BLaER1 (cell line): ENCODE measurements around the gene MATCAP1.
A peak's percentile ranks its signal among the peaks of the same experiment; 100 is the strongest.

Experiments used
- H3K27ac ChIP-seq: shearing (Covaris generic); formaldehyde crosslinking; 2 replicates; pipeline ENCODE4 v1.8.1; 2022
- H3K27me3 ChIP-seq: shearing (Covaris generic); formaldehyde crosslinking; 2 replicates; pipeline ENCODE4 v1.8.1; 2022
- H3K36me3 ChIP-seq: shearing (Covaris generic); formaldehyde crosslinking; 2 replicates; pipeline ENCODE4 v1.8.1; 2022
- H3K4me1 ChIP-seq: shearing (Covaris generic); formaldehyde crosslinking; 2 replicates; pipeline ENCODE4 v1.8.1; 2022
- H3K4me2 ChIP-seq: shearing (Covaris generic); formaldehyde crosslinking; 2 replicates; pipeline ENCODE4 v1.8.1; 2022
- H3K4me3 ChIP-seq: shearing (Covaris generic); formaldehyde crosslinking; 2 replicates; pipeline ENCODE4 v1.8.1; 2022
- H3K9ac ChIP-seq: shearing (Covaris generic); formaldehyde crosslinking; 2 replicates; pipeline ENCODE4 v1.8.1; 2022
- H3K9me3 ChIP-seq: shearing (Covaris generic); formaldehyde crosslinking; 2 replicates; pipeline ENCODE4 v1.8.1; 2022
- H4K20me1 ChIP-seq: shearing (Covaris generic); formaldehyde crosslinking; 2 replicates; pipeline ENCODE4 v1.8.1; 2022
- Cebpa-rat ChIP-seq: shearing (Covaris generic); IDR thresholded peaks from 2 replicates; pipeline ENCODE4 v1.8.1; 2022

MATCAP1 gene

GRCh38 chr16:67144943-67145342, 38.8 kb downstream of the MATCAP1 start:
- Histone ChIP-seq H3K9me3 (peaks cover 6% of the 10 kb centered on the region; the same call in 1 of the 2 replicates), H3K27ac (no peak overlapping the region), H3K4me2 (no peak overlapping the region), H4K20me1 (peaks cover 55% of the 10 kb centered on the region), H3K4me3 (no peak overlapping the region), H3K4me1 (no peaks in the 10 kb centered on the region), H3K27me3 (peaks cover 13% of the 10 kb centered on the region), H3K9ac (0 out of 2 replicates have a peak overlapping the region, but pooled peaks have one; percentile 10), H3K36me3 (peaks cover 100% of the 10 kb centered on the region)
- no peak for TF ChIP-seq Cebpa-rat

- Histone ChIP-seq H3K4me2 (no peak overlapping the region), H3K4me3 (no peak overlapping the region), H3K27ac (no peak overlapping the region), H3K9me3 (no peaks in the 10 kb centered on the region), H3K27me3 (no peaks in the 10 kb centered on the region), H4K20me1 (peaks cover 29% of the 10 kb centered on the region), H3K36me3 (peaks cover 100% of the 10 kb centered on the region), H3K4me1 (no peaks in the 10 kb centered on the region), H3K9ac (no peak overlapping the region)
- TF ChIP-seq Cebpa-rat: no peak
These were observed 41.4 kb downstream of the MATCAP1 start for GRCh38 chr16:67142342-67142741.

GRCh38 chr16:67141391-67141790, 42.4 kb downstream of the MATCAP1 start:
- Histone ChIP-seq H3K4me2 (no peak overlapping the region), H3K36me3 (peaks cover 100% of the 10 kb centered on the region), H3K4me1 (no peaks in the 10 kb centered on the region), H3K27me3 (no peaks in the 10 kb centered on the region), H3K27ac (no peak overlapping the region), H3K9me3 (no peaks in the 10 kb centered on the region), H3K9ac (no peak overlapping the region), H3K4me3 (no peak overlapping the region), H4K20me1 (peaks cover 20% of the 10 kb centered on the region; the same call in 1 of the 2 replicates)
- TF ChIP-seq Cebpa-rat: no peak

- Histone ChIP-seq H3K9ac (no peak overlapping the region), H3K9me3 (no peaks in the 10 kb centered on the region), H3K4me2 (no peak overlapping the region), H4K20me1 (no peaks in the 10 kb centered on the region), H3K27me3 (no peaks in the 10 kb centered on the region), H3K36me3 (peaks cover 100% of the 10 kb centered on the region), H3K4me3 (no peak overlapping the region), H3K4me1 (no peaks in the 10 kb centered on the region), H3K27ac (no peak overlapping the region)
- TF ChIP-seq Cebpa-rat: no peak
These were observed 46.2 kb downstream of the MATCAP1 start for GRCh38 chr16:67137605-67138004.

- no peak overlapping the region for H3K4me2 ChIP-seq
- H3K27me3 ChIP-seq: no peaks in the 10 kb centered on the region
- H4K20me1 ChIP-seq: peaks cover 27% of the 10 kb centered on the region
- TF ChIP-seq Cebpa-rat: no peak
- peaks cover 95% of the 10 kb centered on the region for H3K36me3 ChIP-seq
- H3K9ac ChIP-seq: no peak overlapping the region
- H3K4me1 ChIP-seq: no peaks in the 10 kb centered on the region
- no peaks in the 10 kb centered on the region for H3K9me3 ChIP-seq
- H3K27ac ChIP-seq: no peak overlapping the region
- no peak overlapping the region for H3K4me3 ChIP-seq
These were observed 54.3 kb downstream of the MATCAP1 start for GRCh38 chr16:67129422-67129821.

- H3K9me3 ChIP-seq: no peaks in the 10 kb centered on the region
- TF ChIP-seq Cebpa-rat: no peak
- peaks cover 31% of the 10 kb centered on the region for H4K20me1 ChIP-seq
- no peak overlapping the region for H3K9ac ChIP-seq
- H3K36me3 ChIP-seq: peaks cover 95% of the 10 kb centered on the region
- no peak overlapping the region for H3K4me3 ChIP-seq
- no peak overlapping the region for H3K27ac ChIP-seq
- no peaks in the 10 kb centered on the region for H3K4me1 ChIP-seq
- H3K27me3 ChIP-seq: no peaks in the 10 kb centered on the region
- no peak overlapping the region for H3K4me2 ChIP-seq
These were observed 54.9 kb downstream of the MATCAP1 start for GRCh38 chr16:67128887-67129286.

GRCh38 chr16:67128417-67128816, 55.3 kb downstream of the MATCAP1 start:
- no peaks in the 10 kb centered on the region for H3K27me3 ChIP-seq
- no peak overlapping the region for H3K4me2 ChIP-seq
- no peaks in the 10 kb centered on the region for H3K9me3 ChIP-seq
- peaks cover 31% of the 10 kb centered on the region for H4K20me1 ChIP-seq
- no peaks in the 10 kb centered on the region for H3K4me1 ChIP-seq
- TF ChIP-seq Cebpa-rat: no peak
- H3K4me3 ChIP-seq: no peak overlapping the region
- peaks cover 95% of the 10 kb centered on the region for H3K36me3 ChIP-seq
- H3K9ac ChIP-seq: no peak overlapping the region
- H3K27ac ChIP-seq: no peak overlapping the region
